Pancreas (tissue), 10 donors: ENCODE results near the gene PAGE1. TPM values are rescaled to one million over a fixed set of nuclear protein-coding genes. Genes with fewer than 3 reads are reported as not detected.
"Not testable (repeated sequence)": the region's sequence is repeated elsewhere in the genome, so short reads cannot be mapped to it uniquely, and the experiment has no call there.

Experiments used
- ATAC-seq, 4 donors: fragments of 200-7000 bp; cut with Tn5 transposase; one replicate each; pipeline versions ENCODE4 v1.8.0 to v1.9.1; 2020; ENCODE audit warnings: mild to moderate bottlenecking in 4 of 4, moderate library complexity in 4 of 4
- DNase-seq, 6 donors: peaks; one replicate each; pipeline ENCODE4 v3.0.0-alpha.2; 2020
- FAIRE-seq: peaks from 2 replicates; lab custom pipeline; 2012; peaks lifted over from hg19 to GRCh38; lab: Jason Lieb, UNC
- H3K27ac ChIP-seq, 4 donors: fragments of 200-600 bp; sonication (generic); 1 replicate in 3 of 4; 2 replicates in 1 of 4; pipeline versions ENCODE4 v1.5.0 to v1.8.0; 2020
- H3K27me3 ChIP-seq, 4 donors: fragments of 200-600 bp; one replicate each; pipeline ENCODE4 v1.8.0; 2021
- H3K36me3 ChIP-seq, 3 donors: fragments of 200-600 bp; sonication (generic) in 1 of 3; one replicate each; pipeline versions ENCODE4 v1.5.0 to v1.8.0; 2020 to 2021
- H3K4me1 ChIP-seq, 3 donors: fragments of 200-600 bp; one replicate each; pipeline ENCODE4 v1.8.0; 2021
- H3K4me3 ChIP-seq, 4 donors: fragments of 200-600 bp; sonication (generic) in 2 of 4; one replicate each; pipeline versions ENCODE4 v1.5.0 to v1.8.0; 2020 to 2021
- H3K9me3 ChIP-seq, 4 donors: fragments of 200-600 bp; one replicate each; pipeline ENCODE4 v1.8.0; 2021
- WGBS, 2 donors: extraction: QIAGEN DNeasy Blood & Tissue Kit; methylation state at CpG; one replicate each; pipeline ENCODE4 v1.1.7; 2013; 5-methylcytosine and 5-hydroxymethylcytosine counted together
- intact Hi-C, 3 donors: fragments of 100-400 bp; cut with DNase I; formaldehyde crosslinking; loops; one replicate each; pipeline versions ENCODE4 v1.11.1 to v1.14.2; 2022
- polyA plus RNA-seq, 2 donors: library from polyadenylated mRNA; stranded (reverse); fragments of 200-250 nt; gene quantifications; one replicate each; pipeline ENCODE4 v1.2.3, GENCODE V29; 2013
- total RNA-seq, 6 donors: library from RNA; stranded (reverse); fragmentation: NEBNext Ultra II Directional in 4 of 6; extraction: Animal tissue kit (Norgen Biotek cat#: 25700) in 4 of 6; gene quantifications; one replicate each; pipeline versions ENCODE4 v1.2.1 to v1.2.4, GENCODE V29; 2021 to 2023
- TF ChIP-seq, protein P1 (sequence below), 4 donors: fragments of 200-600 bp; sonication (generic) in 3 of 4; IDR thresholded peaks; one replicate each; pipeline versions ENCODE4 v1.5.0 to v1.8.0; 2021; ENCODE audit warnings: antibody characterized with exemption in 4 of 4
- donor health status: healthy with polysubstance abuse.
- donor health status: DM: no; HTN: no; CAD: no; lungs with moderate emphysema.
- donor health status: DM: no; HTN: no; CAD: no.
- donor health status: control.
- donor health status: control.
- donor health status: Bipolar disorder and iron deficiency.
- donor health status: DM: yes; HTN: yes; CAD: no.
- donor health status: DM: no; HTN: no; CAD: no.
- donor health status: DM: no; HTN: no; CAD: no.
- donor health status: DM: yes; HTN: yes; CAD: no.

Gene PAGE1
- total and polyA plus RNA-seq, 8 donors: not detected

GRCh38 chrX:49725401-49725800, 29.6 kb upstream of the PAGE1 start:
- FAIRE-seq (no peak), DNase-seq (no peak), ATAC-seq (no peak)
- Histone ChIP-seq H3K4me3 (no peak overlapping the region), H3K36me3 (no peaks in the 10 kb centered on the region), H3K27me3 (no peaks in the 10 kb centered on the region), H3K27ac (no peak overlapping the region), H3K9me3 (no peaks in the 10 kb centered on the region), H3K4me1 (no peaks in the 10 kb centered on the region)
- WGBS, 2 donors: 73 to 75% methylated on average over 3 of the region's 3 CpGs
- TF ChIP-seq, protein P1, sequence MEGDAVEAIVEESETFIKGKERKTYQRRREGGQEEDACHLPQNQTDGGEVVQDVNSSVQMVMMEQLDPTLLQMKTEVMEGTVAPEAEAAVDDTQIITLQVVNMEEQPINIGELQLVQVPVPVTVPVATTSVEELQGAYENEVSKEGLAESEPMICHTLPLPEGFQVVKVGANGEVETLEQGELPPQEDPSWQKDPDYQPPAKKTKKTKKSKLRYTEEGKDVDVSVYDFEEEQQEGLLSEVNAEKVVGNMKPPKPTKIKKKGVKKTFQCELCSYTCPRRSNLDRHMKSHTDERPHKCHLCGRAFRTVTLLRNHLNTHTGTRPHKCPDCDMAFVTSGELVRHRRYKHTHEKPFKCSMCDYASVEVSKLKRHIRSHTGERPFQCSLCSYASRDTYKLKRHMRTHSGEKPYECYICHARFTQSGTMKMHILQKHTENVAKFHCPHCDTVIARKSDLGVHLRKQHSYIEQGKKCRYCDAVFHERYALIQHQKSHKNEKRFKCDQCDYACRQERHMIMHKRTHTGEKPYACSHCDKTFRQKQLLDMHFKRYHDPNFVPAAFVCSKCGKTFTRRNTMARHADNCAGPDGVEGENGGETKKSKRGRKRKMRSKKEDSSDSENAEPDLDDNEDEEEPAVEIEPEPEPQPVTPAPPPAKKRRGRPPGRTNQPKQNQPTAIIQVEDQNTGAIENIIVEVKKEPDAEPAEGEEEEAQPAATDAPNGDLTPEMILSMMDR (IDR thresholded peaks at IDR 0.05): no peak
- intact Hi-C loops: no loop called here

DNA sequence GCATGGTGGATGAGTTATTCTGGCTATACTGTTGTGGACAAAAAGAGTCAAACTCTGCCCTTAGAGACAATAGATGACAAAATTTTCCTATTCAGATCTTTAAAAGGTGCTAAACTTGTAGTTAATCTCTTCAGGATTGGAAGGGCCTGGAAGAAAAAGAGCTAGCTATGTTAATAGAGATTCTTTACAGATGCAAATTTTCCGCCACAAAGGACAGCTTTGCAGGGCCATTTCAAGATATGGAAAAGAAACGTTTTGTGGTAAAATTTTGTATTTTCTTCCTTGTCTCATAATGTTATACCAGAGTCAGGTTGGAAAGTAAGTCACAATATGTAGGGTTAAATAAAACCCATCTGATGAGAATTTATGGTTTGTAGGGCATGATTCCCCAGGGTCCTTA, 24.3 kb upstream of the PAGE1 start:
- FAIRE-seq, DNase-seq, ATAC-seq, intact Hi-C loops, H3K36me3 ChIP-seq, H3K9me3 ChIP-seq, H3K4me3 ChIP-seq, H3K4me1 ChIP-seq, H3K27ac ChIP-seq: not testable (repeated sequence)
- 49 to 55% methylated on average over 2 of the region's 2 CpGs for WGBS, 2 donors
- H3K27me3 ChIP-seq: peaks cover 0 to 11% (median 0%) of the 10 kb centered on the region in 4 donors

DNA sequence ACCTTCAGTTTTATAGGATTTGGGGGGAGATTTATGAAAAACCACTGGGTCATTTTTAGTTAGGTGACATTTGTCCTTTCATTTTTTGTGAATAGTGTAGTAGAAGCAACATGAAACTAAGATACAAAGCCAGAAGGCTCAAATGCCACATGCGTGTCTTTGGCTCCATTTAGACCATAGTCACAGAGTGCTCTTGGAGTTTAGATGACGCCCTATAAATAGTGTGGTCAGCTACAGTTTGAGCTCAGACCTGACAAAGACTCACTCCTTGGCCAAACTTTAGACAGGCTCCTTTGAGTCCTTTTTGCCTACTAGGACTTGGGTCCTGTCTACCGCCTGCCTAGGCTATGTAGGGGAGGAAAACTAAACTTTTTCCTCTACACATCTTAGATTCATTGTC, 16.8 kb upstream of the PAGE1 start:
- no peak for ATAC-seq
- H3K36me3 ChIP-seq: no peaks in the 10 kb centered on the region
- 66 to 79% methylated on average over 3 of the region's 3 CpGs for WGBS, 2 donors
- no peak for DNase-seq
- no peak overlapping the region for H3K4me3 ChIP-seq
- no peaks in the 10 kb centered on the region for H3K4me1 ChIP-seq
- TF ChIP-seq, protein P1 (IDR thresholded peaks at IDR 0.05): no peak
- no peak for FAIRE-seq
- H3K27me3 ChIP-seq: peaks cover 0 to 36% (median 0%) of the 10 kb centered on the region in 4 donors
- no peaks in the 10 kb centered on the region for H3K9me3 ChIP-seq
- no peak overlapping the region for H3K27ac ChIP-seq
- intact Hi-C loops: no loop called here

DNA sequence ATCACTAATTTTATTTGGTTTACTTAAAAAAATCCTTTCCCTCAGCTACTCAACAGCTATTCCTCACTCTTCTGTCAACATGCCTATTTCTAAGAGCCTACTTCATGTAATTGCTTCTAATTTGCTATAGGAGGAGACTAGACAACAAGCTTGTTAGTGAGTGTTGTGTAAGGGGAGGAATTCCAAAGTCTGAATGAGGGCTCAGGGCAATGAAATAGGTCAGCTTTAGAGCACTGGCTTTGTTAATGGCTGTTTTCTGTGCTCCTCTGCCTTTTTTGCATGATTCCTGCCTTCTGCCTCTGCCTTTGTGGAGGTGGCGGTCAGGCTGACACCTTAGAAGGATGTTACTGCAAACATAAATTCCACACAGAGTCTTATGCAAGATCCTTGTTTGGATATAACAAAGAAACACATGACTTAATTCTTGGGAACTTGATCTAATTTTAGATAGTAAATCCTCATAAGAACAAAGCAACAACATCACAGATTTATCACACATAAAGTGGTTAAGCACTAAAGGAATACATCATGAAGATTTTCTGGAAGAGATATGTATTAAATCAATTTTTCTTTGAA, 15.0 kb upstream of the PAGE1 start:
- Histone ChIP-seq H3K27ac (no peak overlapping the region), H3K4me1 (no peaks in the 10 kb centered on the region), H3K9me3 (no peaks in the 10 kb centered on the region), H3K4me3 (no peak overlapping the region), H3K36me3 (no peaks in the 10 kb centered on the region), H3K27me3 (peaks cover 0 to 46% (median 0%) of the 10 kb centered on the region in 4 donors)
- DNase-seq (no peak), FAIRE-seq (no peak), ATAC-seq (no peak)
- intact Hi-C loops: no loop called here
- TF ChIP-seq, protein P1 (IDR thresholded peaks at IDR 0.05): no peak
- WGBS, 2 donors: 81 to 100% methylated on average over 1 of the region's 1 CpG

DNA sequence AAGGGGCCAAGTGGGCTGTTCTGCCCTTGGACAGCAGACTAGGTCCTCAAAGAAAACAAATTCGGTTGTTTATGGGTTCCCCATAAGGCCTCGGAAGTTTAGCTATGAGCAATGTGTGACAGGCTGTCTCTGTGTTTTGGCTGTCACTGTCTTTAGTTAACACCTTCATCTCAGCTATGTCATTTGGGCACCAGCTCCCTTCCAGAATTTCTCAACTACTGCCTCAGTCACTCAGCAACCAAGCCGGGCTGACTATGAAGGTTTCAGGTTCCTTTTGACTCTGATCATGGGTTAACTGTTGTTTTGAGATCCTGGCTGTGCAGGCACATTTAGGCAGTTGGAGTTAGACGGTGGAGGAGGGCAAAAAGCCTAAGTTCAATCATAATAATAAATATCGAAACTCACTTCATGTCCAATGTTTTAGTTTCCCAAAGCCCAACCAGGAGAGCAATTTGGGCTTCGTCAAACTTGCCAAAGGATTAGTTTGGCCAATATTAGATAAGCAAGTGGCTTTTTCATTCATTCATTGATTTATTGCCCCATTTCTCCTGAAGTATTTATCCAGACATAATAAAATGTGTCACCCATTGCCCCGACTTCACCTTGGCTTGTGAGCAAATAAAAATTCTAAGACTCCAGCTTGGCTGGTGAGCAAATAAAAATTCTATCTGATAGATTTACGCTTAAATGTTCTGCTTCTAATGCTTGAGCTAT, 9.1 kb upstream of the PAGE1 start:
- Histone ChIP-seq H3K9me3 (no peaks in the 10 kb centered on the region), H3K36me3 (no peaks in the 10 kb centered on the region), H3K27ac (no peak overlapping the region), H3K4me1 (no peaks in the 10 kb centered on the region), H3K27me3 (peaks cover 0 to 35% (median 4%) of the 10 kb centered on the region in 4 donors), H3K4me3 (no peak overlapping the region)
- no peak for FAIRE-seq
- no peak for ATAC-seq
- DNase-seq: no peak
- TF ChIP-seq, protein P1 (IDR thresholded peaks at IDR 0.05): no peak
- WGBS, 2 donors: 37 to 38% methylated on average over 8 of the region's 8 CpGs
- intact Hi-C loops: no loop called here
